ENCODE data around the gene GRK5.

The GRK5 gene

GRCh38 chr10:119297207-119297968 is 90.0 kb downstream of the GRK5 start:
- Histone ChIP-seq H3K9me3 (ENCODE audit: control insufficient read depth, low read length) (no peaks in the 10 kb centered on the region), H3K4me3 (ENCODE audit: low read depth, low read length) (no peak overlapping the region), H3K4me1 (peaks cover 17% of the 10 kb centered on the region), H2AFZ (no peak overlapping the region), H3K27me3 (ENCODE audit: control insufficient read depth, insufficient read depth, low read length) (no peaks in the 10 kb centered on the region), H3K79me2 (peaks cover 88% of the 10 kb centered on the region), H3K9ac (no peak overlapping the region), H3K27ac (no peak overlapping the region), H3K36me3 (ENCODE audit: control insufficient read depth, insufficient read depth, low read length) (no peaks in the 10 kb centered on the region), H3K4me2 (ENCODE audit: low read length) (no peak overlapping the region)
- TF ChIP-seq, protein P1, sequence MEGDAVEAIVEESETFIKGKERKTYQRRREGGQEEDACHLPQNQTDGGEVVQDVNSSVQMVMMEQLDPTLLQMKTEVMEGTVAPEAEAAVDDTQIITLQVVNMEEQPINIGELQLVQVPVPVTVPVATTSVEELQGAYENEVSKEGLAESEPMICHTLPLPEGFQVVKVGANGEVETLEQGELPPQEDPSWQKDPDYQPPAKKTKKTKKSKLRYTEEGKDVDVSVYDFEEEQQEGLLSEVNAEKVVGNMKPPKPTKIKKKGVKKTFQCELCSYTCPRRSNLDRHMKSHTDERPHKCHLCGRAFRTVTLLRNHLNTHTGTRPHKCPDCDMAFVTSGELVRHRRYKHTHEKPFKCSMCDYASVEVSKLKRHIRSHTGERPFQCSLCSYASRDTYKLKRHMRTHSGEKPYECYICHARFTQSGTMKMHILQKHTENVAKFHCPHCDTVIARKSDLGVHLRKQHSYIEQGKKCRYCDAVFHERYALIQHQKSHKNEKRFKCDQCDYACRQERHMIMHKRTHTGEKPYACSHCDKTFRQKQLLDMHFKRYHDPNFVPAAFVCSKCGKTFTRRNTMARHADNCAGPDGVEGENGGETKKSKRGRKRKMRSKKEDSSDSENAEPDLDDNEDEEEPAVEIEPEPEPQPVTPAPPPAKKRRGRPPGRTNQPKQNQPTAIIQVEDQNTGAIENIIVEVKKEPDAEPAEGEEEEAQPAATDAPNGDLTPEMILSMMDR (IDR thresholded peaks at IDR 0.05), result no peak

DNA sequence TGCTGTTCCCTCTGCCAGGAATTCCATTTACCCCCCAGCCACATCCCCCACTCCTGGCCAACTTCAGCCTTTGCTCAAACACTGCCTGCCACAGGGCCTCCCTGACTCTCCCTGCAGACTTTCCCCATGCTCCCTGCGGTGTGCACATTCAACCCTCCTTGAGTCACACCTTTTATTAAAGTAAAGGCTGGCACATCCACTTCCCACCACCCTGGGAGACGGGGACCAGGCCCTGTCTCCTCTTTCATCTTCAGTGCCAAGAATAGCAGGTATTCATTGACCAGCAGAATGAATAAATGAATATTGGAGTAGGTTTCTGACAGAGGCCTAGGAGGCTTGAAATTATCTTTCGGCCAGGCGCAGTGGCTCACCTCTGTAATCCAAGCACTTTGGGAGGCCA is 91.4 kb downstream of the GRK5 start:
- H3K27me3 ChIP-seq (ENCODE audit: control insufficient read depth, insufficient read depth, low read length), result no peaks in the 10 kb centered on the region
- no peaks in the 10 kb centered on the region for H3K9me3 ChIP-seq (ENCODE audit: control insufficient read depth, low read length)
- no peak overlapping the region for H3K27ac ChIP-seq
- no peak overlapping the region for H3K9ac ChIP-seq
- H3K36me3 ChIP-seq (ENCODE audit: control insufficient read depth, insufficient read depth, low read length), result no peaks in the 10 kb centered on the region
- peaks cover 89% of the 10 kb centered on the region for H3K79me2 ChIP-seq
- TF ChIP-seq, protein P1 (IDR thresholded peaks at IDR 0.05), result no peak
- no peak overlapping the region for H2AFZ ChIP-seq
- H3K4me2 ChIP-seq (ENCODE audit: low read length), result no peak overlapping the region
- H3K4me1 ChIP-seq, result peaks cover 31% of the 10 kb centered on the region
- H3K4me3 ChIP-seq (ENCODE audit: low read depth, low read length), result no peak overlapping the region

- Histone ChIP-seq H2AFZ (no peak overlapping the region), H3K79me2 (peaks cover 87% of the 10 kb centered on the region), H3K27ac (no peak overlapping the region), H3K4me1 (peaks cover 33% of the 10 kb centered on the region), H3K9me3 (ENCODE audit: control insufficient read depth, low read length) (no peaks in the 10 kb centered on the region), H3K9ac (no peak overlapping the region), H3K4me3 (ENCODE audit: low read depth, low read length) (no peak overlapping the region), H3K4me2 (ENCODE audit: low read length) (no peak overlapping the region), H3K36me3 (ENCODE audit: control insufficient read depth, insufficient read depth, low read length) (no peaks in the 10 kb centered on the region), H3K27me3 (ENCODE audit: control insufficient read depth, insufficient read depth, low read length) (no peaks in the 10 kb centered on the region)
- TF ChIP-seq, protein P1 (IDR thresholded peaks at IDR 0.05), result peak; percentile 17
Observed at GRCh38 chr10:119299531-119299930, 92.2 kb downstream of the GRK5 start.

DNA sequence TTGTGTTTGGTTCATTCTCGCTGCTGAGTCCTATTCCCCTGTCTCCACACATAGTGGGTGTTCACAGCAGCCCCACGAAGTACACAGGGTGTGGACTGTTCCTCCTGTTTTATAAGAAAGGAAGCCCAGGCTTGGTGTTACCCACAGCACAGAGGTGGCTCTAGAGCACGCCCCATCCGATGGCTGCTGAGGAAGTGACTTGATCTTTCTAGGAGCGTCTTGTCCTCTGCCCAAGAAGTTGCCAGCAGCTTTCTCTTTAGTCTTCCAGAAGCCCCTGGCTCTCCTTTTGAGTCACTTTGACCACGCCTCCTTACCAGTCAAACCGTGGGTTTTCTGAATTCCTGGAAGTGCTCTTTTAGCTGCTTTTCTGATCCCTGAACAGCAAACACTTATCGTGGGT is 94.0 kb downstream of the GRK5 start:
- Histone ChIP-seq H3K4me2 (ENCODE audit: low read length) (no peak overlapping the region), H3K79me2 (peaks cover 94% of the 10 kb centered on the region), H3K27me3 (ENCODE audit: control insufficient read depth, insufficient read depth, low read length) (no peaks in the 10 kb centered on the region), H3K27ac (peak overlapping the region; percentile 16), H3K36me3 (ENCODE audit: control insufficient read depth, insufficient read depth, low read length) (no peaks in the 10 kb centered on the region), H3K4me3 (ENCODE audit: low read depth, low read length) (no peak overlapping the region), H3K4me1 (peaks cover 33% of the 10 kb centered on the region), H3K9me3 (ENCODE audit: control insufficient read depth, low read length) (no peaks in the 10 kb centered on the region), H3K9ac (no peak overlapping the region), H2AFZ (no peak overlapping the region)
- TF ChIP-seq, protein P1 (IDR thresholded peaks at IDR 0.05), result no peak

GRCh38 chr10:119302172-119302571 is 94.8 kb downstream of the GRK5 start:
- peaks cover 33% of the 10 kb centered on the region for H3K4me1 ChIP-seq
- H3K27me3 ChIP-seq (ENCODE audit: control insufficient read depth, insufficient read depth, low read length), result no peaks in the 10 kb centered on the region
- H3K4me3 ChIP-seq (ENCODE audit: low read depth, low read length), result no peak overlapping the region
- no peak overlapping the region for H3K4me2 ChIP-seq (ENCODE audit: low read length)
- H3K9me3 ChIP-seq (ENCODE audit: control insufficient read depth, low read length), result no peaks in the 10 kb centered on the region
- H3K36me3 ChIP-seq (ENCODE audit: control insufficient read depth, insufficient read depth, low read length), result no peaks in the 10 kb centered on the region
- H3K79me2 ChIP-seq, result peaks cover 96% of the 10 kb centered on the region
- H2AFZ ChIP-seq, result no peak overlapping the region
- no peak overlapping the region for H3K9ac ChIP-seq
- TF ChIP-seq, protein P1 (IDR thresholded peaks at IDR 0.05), result no peak
- peak overlapping the region; percentile 16 for H3K27ac ChIP-seq
